Epithelial cell of esophagus (primary cell): ENCODE results near the gene JOSD2.
A peak's percentile ranks its signal among the peaks of the same experiment; 100 is the strongest.

Experiments used
- DNase-seq: peaks from one replicate; pipeline ENCODE4 v3.0.0; 2010; ENCODE audit warnings: low read depth
- H3K4me3 ChIP-seq: 2 replicates; pipeline ENCODE4 v1.5.1; 2011; ENCODE audit warnings: mild to moderate bottlenecking, low read length, control low read depth
- TF ChIP-seq, protein P1 (sequence below): IDR thresholded peaks from 2 replicates; pipeline ENCODE4 v1.5.1; 2011; ENCODE audit warnings: low read depth, mild to moderate bottlenecking, low read length, control low read depth, inconsistent platforms; ENCODE audit not compliant: insufficient read depth; ENCODE audit errors: missing control alignments

JOSD2 gene

DNA sequence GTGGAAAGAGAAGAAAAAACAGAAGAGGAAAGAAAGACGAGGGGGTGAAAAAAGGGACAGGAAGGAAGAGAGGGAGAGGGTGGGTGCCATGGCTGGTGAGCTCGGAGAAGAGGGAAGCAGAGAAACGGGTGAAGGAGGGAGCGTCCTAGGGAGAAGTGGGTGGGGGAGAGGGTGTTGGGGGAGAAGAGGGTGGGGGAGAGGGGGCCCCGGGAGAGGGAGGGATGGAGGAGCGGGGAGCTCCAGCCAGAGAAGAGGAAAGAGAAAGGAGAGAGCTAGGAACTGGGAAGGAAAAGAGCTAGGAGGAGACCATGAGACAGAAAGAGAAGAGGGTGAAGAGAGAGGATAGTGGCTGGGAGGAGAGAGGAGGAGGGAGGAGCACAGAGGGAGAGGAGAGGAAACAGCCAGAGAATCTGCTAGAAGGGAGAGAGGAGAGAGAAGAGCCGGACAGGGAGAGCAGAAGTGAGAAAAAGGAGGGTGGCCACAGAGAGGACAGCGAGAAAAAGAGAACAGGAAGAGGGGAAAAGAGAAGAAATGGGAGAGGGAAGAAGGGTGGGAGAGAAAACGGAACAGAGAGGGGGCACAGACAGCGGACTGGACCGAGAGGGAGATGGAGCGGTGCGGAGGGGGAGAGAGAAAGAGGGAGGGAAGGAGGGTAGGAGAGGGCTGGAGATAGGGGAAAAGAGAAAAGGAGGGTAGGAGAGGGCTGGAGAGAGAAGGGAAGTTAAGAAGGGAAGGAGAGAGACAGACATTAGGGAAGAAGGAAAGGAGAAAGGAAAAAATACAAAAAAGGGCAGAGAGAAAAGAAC lies 22.4 kb downstream of the JOSD2 start:
- TF ChIP-seq, protein P1, sequence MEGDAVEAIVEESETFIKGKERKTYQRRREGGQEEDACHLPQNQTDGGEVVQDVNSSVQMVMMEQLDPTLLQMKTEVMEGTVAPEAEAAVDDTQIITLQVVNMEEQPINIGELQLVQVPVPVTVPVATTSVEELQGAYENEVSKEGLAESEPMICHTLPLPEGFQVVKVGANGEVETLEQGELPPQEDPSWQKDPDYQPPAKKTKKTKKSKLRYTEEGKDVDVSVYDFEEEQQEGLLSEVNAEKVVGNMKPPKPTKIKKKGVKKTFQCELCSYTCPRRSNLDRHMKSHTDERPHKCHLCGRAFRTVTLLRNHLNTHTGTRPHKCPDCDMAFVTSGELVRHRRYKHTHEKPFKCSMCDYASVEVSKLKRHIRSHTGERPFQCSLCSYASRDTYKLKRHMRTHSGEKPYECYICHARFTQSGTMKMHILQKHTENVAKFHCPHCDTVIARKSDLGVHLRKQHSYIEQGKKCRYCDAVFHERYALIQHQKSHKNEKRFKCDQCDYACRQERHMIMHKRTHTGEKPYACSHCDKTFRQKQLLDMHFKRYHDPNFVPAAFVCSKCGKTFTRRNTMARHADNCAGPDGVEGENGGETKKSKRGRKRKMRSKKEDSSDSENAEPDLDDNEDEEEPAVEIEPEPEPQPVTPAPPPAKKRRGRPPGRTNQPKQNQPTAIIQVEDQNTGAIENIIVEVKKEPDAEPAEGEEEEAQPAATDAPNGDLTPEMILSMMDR: no peak
- H3K4me3 ChIP-seq: no peak overlapping the region
- DNase-seq: no peak

DNA sequence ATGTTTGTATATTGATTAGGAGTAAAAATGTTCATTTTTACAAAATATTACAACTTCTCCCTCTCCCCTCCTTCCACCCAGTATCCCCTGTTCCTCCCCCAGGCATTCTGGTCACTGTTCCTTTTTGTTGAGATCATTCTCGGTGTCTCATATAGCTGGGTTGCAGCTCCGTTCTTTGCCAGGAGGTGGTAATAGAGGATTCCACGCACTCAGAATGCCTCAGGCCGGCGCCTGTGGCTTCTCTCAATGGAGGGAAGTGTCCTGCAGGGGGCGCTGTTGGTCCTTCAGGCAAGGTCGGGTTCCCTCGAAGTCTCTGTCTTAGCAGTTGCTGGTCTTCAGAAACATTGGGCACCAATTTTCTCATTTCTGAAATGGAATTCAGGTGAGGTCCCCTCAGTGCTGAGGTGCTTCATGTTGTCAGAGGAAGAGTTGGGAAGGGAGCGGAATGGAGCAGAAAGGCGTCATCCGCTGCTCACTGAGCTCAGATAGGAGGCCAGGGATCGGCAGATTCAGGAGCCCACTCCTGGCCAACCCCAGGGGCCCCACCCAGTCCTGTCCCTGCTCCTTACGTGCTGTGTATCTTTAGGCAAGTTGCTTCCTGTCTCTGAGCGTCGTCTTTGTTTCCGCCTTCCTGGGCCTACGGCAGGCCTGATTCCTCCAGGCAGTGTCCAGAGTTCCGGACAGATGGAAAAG lies 24.0 kb downstream of the JOSD2 start:
- DNase-seq: peak; percentile 18

DNA sequence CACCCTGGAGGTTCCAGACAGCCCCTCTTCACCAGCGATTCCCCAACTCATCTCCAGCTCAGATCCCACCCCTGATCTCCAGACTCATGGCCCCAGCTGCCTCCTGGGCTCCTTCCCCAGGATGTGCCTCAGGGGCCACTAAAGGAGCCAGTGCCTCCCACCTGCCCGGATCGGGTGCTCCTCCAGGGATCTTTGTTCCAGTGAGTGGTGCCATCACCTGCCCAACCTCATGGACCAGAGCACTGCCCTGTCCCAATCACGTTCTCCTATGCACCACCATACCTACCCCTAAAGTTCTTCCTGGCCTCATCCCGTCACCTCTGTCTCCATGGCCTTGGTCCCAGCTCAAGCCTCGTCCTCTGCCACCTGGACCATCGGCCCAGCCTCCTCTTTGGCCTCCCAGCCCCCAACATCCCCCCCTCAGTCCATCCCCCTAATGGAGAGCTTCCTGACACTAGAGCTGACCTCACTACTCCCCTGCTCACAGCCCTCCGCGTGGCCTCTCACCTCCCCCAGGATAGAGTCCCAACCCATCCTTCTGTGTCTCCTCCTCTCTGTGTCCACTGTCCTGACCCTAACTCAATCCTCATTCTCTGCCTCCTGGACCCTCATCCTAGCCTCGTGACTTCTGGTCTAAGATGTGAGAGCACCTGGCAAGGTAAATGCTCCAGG lies 25.6 kb downstream of the JOSD2 start:
- no peak overlapping the region for H3K4me3 ChIP-seq
- DNase-seq: no peak
- TF ChIP-seq, protein P1: no peak

More for the DNA sequence above, 24.0 kb downstream of the JOSD2 start:
- TF ChIP-seq, protein P1: peak; percentile 38
- no peak overlapping the region for H3K4me3 ChIP-seq

DNA sequence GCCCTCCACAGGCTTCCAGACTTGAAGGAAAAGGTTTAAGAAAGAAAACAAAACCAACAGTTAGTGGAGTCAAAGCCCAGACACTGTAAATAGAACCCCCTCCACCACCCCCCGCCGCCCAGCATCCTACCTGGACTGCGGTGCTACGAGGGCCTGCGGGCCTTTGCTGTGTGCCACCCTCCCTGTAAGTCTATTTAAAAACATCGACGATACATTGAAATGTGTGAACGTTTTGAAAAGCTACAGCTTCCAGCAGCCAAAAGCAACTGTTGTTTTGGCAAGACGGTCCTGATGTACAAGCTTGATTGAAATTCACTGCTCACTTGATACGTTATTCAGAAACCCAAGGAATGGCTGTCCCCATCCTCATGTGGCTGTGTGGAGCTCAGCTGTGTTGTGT lies 28.1 kb downstream of the JOSD2 start:
- TF ChIP-seq, protein P1: no peak
- no peak for DNase-seq
- no peak overlapping the region for H3K4me3 ChIP-seq

DNA sequence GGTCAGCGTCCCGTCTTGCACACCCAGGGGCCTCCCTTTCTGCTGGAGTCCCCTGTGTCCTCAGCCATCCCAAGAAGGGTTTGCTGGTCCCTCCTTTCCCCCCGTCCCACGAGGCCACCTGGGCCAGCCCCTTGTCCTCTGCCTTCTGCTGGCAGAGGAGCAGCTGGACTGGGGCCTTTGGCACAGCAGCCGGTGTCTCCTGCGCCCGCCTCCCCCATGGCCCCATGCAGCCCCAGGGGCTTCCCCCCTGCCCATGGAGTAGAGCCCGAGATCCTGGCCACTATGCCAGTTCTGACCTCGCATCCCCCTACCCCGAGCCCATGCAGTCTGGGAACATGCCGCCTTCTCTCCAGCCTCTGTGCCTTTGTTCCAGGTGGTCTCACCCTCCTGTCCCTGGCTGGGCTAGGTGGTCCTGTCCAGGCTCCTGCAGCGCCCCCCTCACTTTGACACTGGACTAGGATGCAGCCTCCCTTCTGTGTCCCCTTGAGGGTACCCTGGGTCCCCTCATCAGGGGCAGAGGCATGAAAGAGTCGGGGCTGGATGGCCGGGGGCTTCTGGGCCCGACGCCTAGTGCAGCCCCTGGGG lies 28.6 kb downstream of the JOSD2 start:
- no peak overlapping the region for H3K4me3 ChIP-seq
- DNase-seq: no peak
- TF ChIP-seq, protein P1: no peak

DNA sequence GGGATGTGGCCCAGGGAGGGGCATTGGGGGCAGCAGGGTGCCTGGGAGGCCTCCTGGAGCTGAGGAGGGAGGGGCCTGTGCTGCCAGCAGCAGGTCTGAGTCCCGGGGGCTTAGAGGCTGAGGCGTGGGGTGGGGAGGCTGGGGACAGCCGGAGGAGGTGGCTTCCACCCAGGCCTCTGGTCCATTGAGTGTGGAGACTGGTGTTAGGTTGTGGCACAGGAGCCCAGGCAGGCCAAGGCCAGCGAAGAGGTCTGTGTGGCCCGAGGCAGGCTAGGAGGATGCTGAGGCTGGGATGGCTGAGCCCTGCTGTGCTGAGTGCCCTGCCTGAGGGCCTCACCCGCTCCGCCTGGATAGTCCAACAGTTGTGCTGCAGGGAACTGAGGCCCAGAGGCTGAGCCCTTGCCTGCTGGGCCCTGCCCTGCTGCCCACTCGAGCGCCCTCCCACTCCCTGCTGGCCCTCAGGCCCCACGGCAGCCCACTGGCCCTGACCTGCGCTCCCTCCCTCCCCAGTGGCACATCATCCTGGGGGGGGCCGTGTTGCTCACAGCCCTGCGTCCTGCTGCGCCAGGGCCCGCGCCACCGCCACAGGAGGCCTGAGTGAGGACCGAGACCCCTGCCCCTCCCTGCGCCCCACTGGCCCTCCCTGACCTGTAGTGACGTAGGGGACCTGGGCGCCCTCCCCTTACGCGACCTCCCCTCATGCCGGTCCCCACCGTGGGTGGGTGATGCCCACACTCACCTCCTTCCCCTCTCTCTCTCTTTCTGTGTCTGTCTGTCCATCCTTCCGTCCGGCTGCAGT lies 29.4 kb downstream of the JOSD2 start:
- no peak for DNase-seq
- TF ChIP-seq, protein P1: no peak
- no peak overlapping the region for H3K4me3 ChIP-seq
